Mesendoderm (in vitro differentiated cells): ENCODE results near the gene CDKN2B.

Source experiments
- DNase-seq: peaks from one replicate; pipeline ENCODE4 v3.0.0; 2013
- H2AK5ac ChIP-seq: 2 replicates; pipeline ENCODE4 v1.6.1; 2013; ENCODE audit warnings: low read length, inconsistent platforms
- H2BK120ac ChIP-seq: 2 replicates; pipeline ENCODE4 v1.6.1; 2013; ENCODE audit warnings: low read depth, mild to moderate bottlenecking, low read length, moderate library complexity, mixed read lengths
- H2BK15ac ChIP-seq: replicated peaks from 2 replicates; pipeline ENCODE4 v1.6.1; 2013; ENCODE audit warnings: low read depth, mild to moderate bottlenecking, moderate library complexity
- H2BK5ac ChIP-seq: 2 replicates; pipeline ENCODE4 v1.6.1; 2013; ENCODE audit warnings: low read length, inconsistent platforms
- H3K18ac ChIP-seq: 2 replicates; pipeline ENCODE4 v1.6.1; 2013; ENCODE audit warnings: mild to moderate bottlenecking, low read length, mixed read lengths
- H3K23ac ChIP-seq: one replicate; pipeline ENCODE4 v1.6.1; 2013; ENCODE audit warnings: low read length
- H3K27ac ChIP-seq: 2 replicates; pipeline ENCODE4 v1.5.1; 2013; ENCODE audit warnings: low read depth, mild to moderate bottlenecking, inconsistent platforms, low read length, moderate library complexity
- H3K27me3 ChIP-seq: 2 replicates; pipeline ENCODE4 v1.6.1; 2013; ENCODE audit warnings: low read length, control low read depth, mild to moderate bottlenecking, inconsistent platforms; ENCODE audit not compliant: insufficient read depth, poor library complexity
- H3K36me3 ChIP-seq: 2 replicates; pipeline ENCODE4 v1.6.1; 2013; ENCODE audit warnings: low read length, inconsistent platforms; ENCODE audit not compliant: control insufficient read depth, insufficient read depth
- H3K4ac ChIP-seq: one replicate; pipeline ENCODE4 v1.6.1; 2013; ENCODE audit warnings: low read depth, mild to moderate bottlenecking, low read length, moderate library complexity
- H3K4me1 ChIP-seq: 2 replicates; pipeline ENCODE4 v1.6.1; 2013; ENCODE audit warnings: low read depth, low read length, inconsistent platforms; ENCODE audit not compliant: control insufficient read depth
- H3K4me2 ChIP-seq: 2 replicates; pipeline ENCODE4 v1.6.1; 2013; ENCODE audit warnings: low read length
- H3K4me3 ChIP-seq: 2 replicates; pipeline ENCODE4 v1.5.1; 2013; ENCODE audit warnings: mild to moderate bottlenecking, low read length
- H3K56ac ChIP-seq: one replicate; pipeline ENCODE4 v1.6.1; 2013; ENCODE audit warnings: low read length
- H3K79me1 ChIP-seq: 2 replicates; pipeline ENCODE4 v1.6.1; 2013; ENCODE audit warnings: low read length, inconsistent platforms
- H3K79me2 ChIP-seq: 2 replicates; pipeline ENCODE4 v1.6.1; 2013; ENCODE audit warnings: mild to moderate bottlenecking, low read length; ENCODE audit not compliant: control insufficient read depth, insufficient read depth
- H3K9ac ChIP-seq: 2 replicates; pipeline ENCODE4 v1.6.1; 2013; ENCODE audit warnings: low read length, inconsistent platforms
- H4K5ac ChIP-seq: one replicate; pipeline ENCODE4 v1.6.1; 2013; ENCODE audit warnings: low read length
- H4K8ac ChIP-seq: one replicate; pipeline ENCODE4 v1.6.1; 2013; ENCODE audit warnings: low read depth, mild to moderate bottlenecking, control low read depth, low read length, moderate library complexity
- WGBS: extraction: QIAGEN DNeasy Blood & Tissue Kit; methylation state at CpG from one replicate; pipeline ENCODE4 v1.1.7; 2013; ENCODE audit warnings: low lambda C conversion rate, missing lambda C conversion rate; ENCODE audit not compliant: insufficient coverage; ENCODE audit errors: extremely low coverage; 5-methylcytosine and 5-hydroxymethylcytosine counted together

CDKN2B gene

DNA sequence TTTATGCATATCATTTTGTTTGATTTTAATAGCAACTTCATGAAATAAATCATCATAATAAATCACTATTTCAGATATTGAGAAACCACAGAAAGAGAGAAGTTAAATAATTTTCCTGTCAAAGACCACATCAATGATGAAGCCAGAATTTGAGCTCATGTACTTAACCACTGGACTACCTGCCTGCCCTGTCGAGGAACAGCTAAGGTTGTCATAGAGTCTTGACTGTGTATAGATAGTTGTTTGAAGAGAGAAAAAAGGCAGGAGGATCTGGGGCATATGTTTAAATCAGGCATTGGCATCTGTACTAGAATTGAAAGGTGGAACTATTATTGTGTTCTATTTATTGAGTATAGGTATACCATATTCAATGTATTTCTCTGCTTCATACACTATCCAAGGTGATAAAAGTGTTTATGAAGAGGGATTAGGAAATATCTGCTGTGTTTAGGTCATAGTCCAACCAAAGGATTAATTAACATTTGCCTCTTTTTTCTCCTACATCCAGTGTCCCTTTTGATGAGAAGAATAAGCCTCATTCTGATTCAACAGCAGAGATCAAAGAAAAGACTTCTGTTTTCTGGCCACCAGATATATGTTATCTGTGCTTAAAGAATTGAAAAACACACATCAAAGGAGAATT is 37.3 kb upstream of the CDKN2B start:
- Histone ChIP-seq H3K4me1 (no peaks in the 10 kb centered on the region), H4K5ac (no peak overlapping the region), H3K27me3 (no peaks in the 10 kb centered on the region), H3K79me2 (no peaks in the 10 kb centered on the region), H3K9ac (no peak overlapping the region), H3K4ac (no peak overlapping the region), H3K79me1 (no peaks in the 10 kb centered on the region), H3K4me3 (no peak overlapping the region), H3K18ac (no peak overlapping the region), H3K27ac (no peak overlapping the region), H2BK5ac (no peak overlapping the region), H3K56ac (no peak overlapping the region), H4K8ac (no peak overlapping the region), H3K23ac (no peak overlapping the region), H3K4me2 (no peak overlapping the region), H2BK15ac (no peak overlapping the region), H3K36me3 (no peaks in the 10 kb centered on the region), H2AK5ac (no peak overlapping the region), H2BK120ac (no peak overlapping the region)
- no peak for DNase-seq
- WGBS = no CpG with 5 or more reads among the region's 1 CpG

DNA sequence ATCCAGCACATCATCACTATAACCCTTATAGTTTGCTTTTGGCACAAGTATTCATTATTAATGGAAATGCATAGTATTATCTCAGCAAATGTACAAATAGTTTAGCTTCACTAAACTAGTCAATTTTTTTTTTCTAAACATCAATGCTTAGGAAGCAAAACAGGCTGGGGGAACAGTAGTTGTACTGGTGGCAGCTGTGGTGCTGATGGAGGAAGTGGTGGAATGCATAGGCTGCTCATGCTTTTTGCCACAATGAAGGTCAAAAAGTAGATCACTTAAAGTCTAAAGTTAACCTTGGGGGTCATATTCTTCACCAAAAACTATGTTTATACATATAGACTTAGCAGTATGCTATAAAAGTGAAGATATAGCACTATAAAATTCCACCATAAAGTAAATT is 36.3 kb upstream of the CDKN2B start:
- Histone ChIP-seq H2BK15ac (no peak overlapping the region), H3K36me3 (no peaks in the 10 kb centered on the region), H3K4me1 (no peaks in the 10 kb centered on the region), H4K8ac (no peak overlapping the region), H2BK120ac (no peak overlapping the region), H3K23ac (no peak overlapping the region), H3K56ac (no peak overlapping the region), H4K5ac (no peak overlapping the region), H3K27ac (no peak overlapping the region), H2AK5ac (no peak overlapping the region), H2BK5ac (no peak overlapping the region), H3K18ac (no peak overlapping the region), H3K4me3 (no peak overlapping the region), H3K79me2 (no peaks in the 10 kb centered on the region), H3K4ac (no peak overlapping the region), H3K9ac (no peak overlapping the region), H3K27me3 (no peaks in the 10 kb centered on the region), H3K4me2 (no peak overlapping the region), H3K79me1 (no peaks in the 10 kb centered on the region)
- DNase-seq = no peak

DNA sequence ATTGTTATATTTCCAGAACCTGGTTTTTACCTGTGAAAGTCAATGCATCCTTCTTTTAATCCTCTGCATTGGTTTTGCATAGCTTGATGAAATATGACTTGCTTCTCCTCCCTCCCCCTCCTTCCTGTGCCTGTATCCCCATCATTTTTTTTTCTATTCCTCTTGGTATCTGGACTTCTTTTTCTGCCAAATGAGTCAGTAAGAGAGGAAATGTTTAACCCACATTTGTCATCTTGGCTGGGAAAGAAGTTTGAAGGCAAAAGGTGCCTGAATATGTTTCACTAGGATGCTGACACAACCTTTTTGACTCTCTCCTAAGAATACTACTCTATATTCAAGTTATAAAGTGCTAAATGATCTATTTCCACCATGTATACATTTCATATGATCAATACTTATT is 35.5 kb upstream of the CDKN2B start:
- H3K4me2 ChIP-seq = no peak overlapping the region
- no peak overlapping the region for H3K4me3 ChIP-seq
- no peaks in the 10 kb centered on the region for H3K4me1 ChIP-seq
- no peaks in the 10 kb centered on the region for H3K79me2 ChIP-seq
- H3K36me3 ChIP-seq = no peaks in the 10 kb centered on the region
- no peak overlapping the region for H3K56ac ChIP-seq
- H3K9ac ChIP-seq = no peak overlapping the region
- H3K79me1 ChIP-seq = no peaks in the 10 kb centered on the region
- H4K5ac ChIP-seq = no peak overlapping the region
- no peak for DNase-seq
- no peak overlapping the region for H3K4ac ChIP-seq
- H3K27me3 ChIP-seq = no peaks in the 10 kb centered on the region
- no peak overlapping the region for H3K23ac ChIP-seq
- H2BK15ac ChIP-seq = no peak overlapping the region
- no peak overlapping the region for H4K8ac ChIP-seq
- no peak overlapping the region for H2BK120ac ChIP-seq
- H3K18ac ChIP-seq = no peak overlapping the region
- no peak overlapping the region for H2AK5ac ChIP-seq
- no peak overlapping the region for H3K27ac ChIP-seq
- no peak overlapping the region for H2BK5ac ChIP-seq

DNA sequence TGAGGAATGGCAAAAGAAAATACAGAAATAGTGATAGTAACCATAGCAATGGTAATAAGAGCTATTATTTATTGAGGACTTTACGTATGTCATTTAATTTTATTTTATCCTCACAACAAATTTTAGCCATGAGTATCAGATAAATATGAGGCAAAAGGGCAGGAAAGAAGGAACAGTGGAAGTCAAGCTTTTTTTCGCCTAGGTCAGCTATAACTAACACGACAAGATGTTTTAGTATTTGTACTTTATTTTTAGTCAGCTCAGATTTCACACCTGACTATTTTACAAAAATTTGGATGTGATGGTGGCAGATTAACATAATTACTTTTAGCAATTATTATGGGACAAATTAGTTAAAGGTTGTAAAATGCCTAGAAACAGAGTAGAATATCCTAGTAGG is 34.8 kb upstream of the CDKN2B start:
- Histone ChIP-seq H3K4ac (no peak overlapping the region), H3K4me2 (no peak overlapping the region), H3K56ac (no peak overlapping the region), H2BK120ac (no peak overlapping the region), H3K79me1 (no peaks in the 10 kb centered on the region), H3K9ac (no peak overlapping the region), H3K36me3 (no peaks in the 10 kb centered on the region), H3K27me3 (no peaks in the 10 kb centered on the region), H2BK15ac (no peak overlapping the region), H4K8ac (no peak overlapping the region), H3K27ac (no peak overlapping the region), H2BK5ac (no peak overlapping the region), H4K5ac (no peak overlapping the region), H3K18ac (no peak overlapping the region), H3K79me2 (no peaks in the 10 kb centered on the region), H2AK5ac (no peak overlapping the region), H3K4me3 (no peak overlapping the region), H3K23ac (no peak overlapping the region), H3K4me1 (no peaks in the 10 kb centered on the region)
- DNase-seq = no peak
- WGBS = no CpG with 5 or more reads among the region's 3 CpGs

DNA sequence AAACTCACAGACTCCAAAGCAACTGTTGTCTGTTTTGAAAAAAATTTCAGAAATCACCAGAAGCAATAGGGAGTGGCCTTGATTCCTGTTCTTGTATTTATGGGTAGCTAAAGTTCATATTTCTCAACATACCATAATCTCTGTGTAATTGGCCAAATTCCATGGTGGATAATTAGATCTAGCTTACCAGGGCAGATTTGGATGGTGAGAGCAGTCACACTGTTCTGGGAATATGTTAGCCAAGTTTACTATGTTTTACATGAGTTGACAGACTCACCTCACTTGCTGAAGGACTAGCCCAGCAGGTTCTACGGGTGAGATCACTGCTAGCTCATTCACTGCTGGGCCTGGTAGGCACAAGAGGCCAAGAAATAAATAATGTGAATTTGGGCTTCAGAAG is 32.7 kb upstream of the CDKN2B start:
- Histone ChIP-seq H2AK5ac (no peak overlapping the region), H3K4ac (no peak overlapping the region), H3K79me2 (no peaks in the 10 kb centered on the region), H3K56ac (no peak overlapping the region), H3K4me1 (no peaks in the 10 kb centered on the region), H3K23ac (no peak overlapping the region), H3K79me1 (no peaks in the 10 kb centered on the region), H3K27ac (no peak overlapping the region), H2BK120ac (no peak overlapping the region), H3K4me2 (no peak overlapping the region), H3K36me3 (no peaks in the 10 kb centered on the region), H4K5ac (no peak overlapping the region), H4K8ac (no peak overlapping the region), H3K9ac (no peak overlapping the region), H2BK5ac (no peak overlapping the region), H3K27me3 (no peaks in the 10 kb centered on the region), H3K18ac (no peak overlapping the region), H3K4me3 (no peak overlapping the region), H2BK15ac (no peak overlapping the region)
- no CpG with 5 or more reads among the region's 1 CpG for WGBS
- DNase-seq = peak; percentile 78

DNA sequence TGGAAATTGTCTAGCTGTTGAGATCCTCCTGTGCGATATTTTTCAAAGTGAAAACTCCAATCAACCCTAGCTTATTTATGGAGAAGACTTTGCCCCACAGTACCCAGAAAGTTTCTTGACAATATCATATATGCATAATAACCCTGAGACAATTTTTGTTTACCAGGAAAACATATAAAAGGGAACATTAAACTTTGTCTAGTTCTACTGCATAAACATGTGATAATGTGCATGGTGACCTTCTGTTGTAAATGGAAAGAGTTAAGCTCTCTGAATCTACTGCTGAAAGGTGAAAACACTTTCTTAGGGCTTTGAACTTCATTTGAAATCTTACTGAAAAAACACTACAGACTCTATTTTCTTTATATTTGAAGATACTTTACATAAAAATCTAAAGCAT is 32.2 kb upstream of the CDKN2B start:
- no peak overlapping the region for H2BK5ac ChIP-seq
- DNase-seq = no peak
- H3K18ac ChIP-seq = no peak overlapping the region
- no peak overlapping the region for H4K8ac ChIP-seq
- no CpG with 5 or more reads among the region's 1 CpG for WGBS
- no peak overlapping the region for H3K23ac ChIP-seq
- H3K79me1 ChIP-seq = no peaks in the 10 kb centered on the region
- H3K56ac ChIP-seq = no peak overlapping the region
- H3K27ac ChIP-seq = no peak overlapping the region
- no peak overlapping the region for H3K9ac ChIP-seq
- no peaks in the 10 kb centered on the region for H3K36me3 ChIP-seq
- H3K4me2 ChIP-seq = no peak overlapping the region
- no peak overlapping the region for H4K5ac ChIP-seq
- no peak overlapping the region for H2AK5ac ChIP-seq
- H3K4me3 ChIP-seq = no peak overlapping the region
- no peaks in the 10 kb centered on the region for H3K4me1 ChIP-seq
- no peaks in the 10 kb centered on the region for H3K79me2 ChIP-seq
- no peak overlapping the region for H2BK15ac ChIP-seq
- no peak overlapping the region for H2BK120ac ChIP-seq
- no peak overlapping the region for H3K4ac ChIP-seq
- H3K27me3 ChIP-seq = no peaks in the 10 kb centered on the region
